Mononuclear cell (primary cell): ENCODE results near the gene PPP1R1A. TPM values are rescaled to one million over a fixed set of nuclear protein-coding genes. Genes with fewer than 3 reads are reported as not detected.

Source experiments
- H3K27me3 ChIP-seq: 2 replicates; pipeline ENCODE4 v1.6.0; 2011; ENCODE audit warnings: low read length, control low read depth; ENCODE audit not compliant: insufficient read depth
- H3K4me1 ChIP-seq: 2 replicates; pipeline ENCODE4 v1.5.1; 2011; ENCODE audit warnings: mild to moderate bottlenecking, low read length, control low read depth; ENCODE audit not compliant: insufficient read depth
- H3K4me3 ChIP-seq: 2 replicates; pipeline ENCODE4 v1.5.1; 2011; ENCODE audit warnings: mild to moderate bottlenecking, low read length, moderate library complexity
- H3K9me3 ChIP-seq: 2 replicates; pipeline ENCODE4 v1.5.1; 2011; ENCODE audit warnings: low read depth, mild to moderate bottlenecking, control low read depth, low read length
- total RNA-seq: library from RNA; depleted of rRNA; stranded (reverse); fragments of >200 nt; gene quantifications from one replicate; pipeline ENCODE4 v1.2.3, GENCODE V29; 2012

PPP1R1A gene
- total RNA-seq, 1 donor = not detected

DNA sequence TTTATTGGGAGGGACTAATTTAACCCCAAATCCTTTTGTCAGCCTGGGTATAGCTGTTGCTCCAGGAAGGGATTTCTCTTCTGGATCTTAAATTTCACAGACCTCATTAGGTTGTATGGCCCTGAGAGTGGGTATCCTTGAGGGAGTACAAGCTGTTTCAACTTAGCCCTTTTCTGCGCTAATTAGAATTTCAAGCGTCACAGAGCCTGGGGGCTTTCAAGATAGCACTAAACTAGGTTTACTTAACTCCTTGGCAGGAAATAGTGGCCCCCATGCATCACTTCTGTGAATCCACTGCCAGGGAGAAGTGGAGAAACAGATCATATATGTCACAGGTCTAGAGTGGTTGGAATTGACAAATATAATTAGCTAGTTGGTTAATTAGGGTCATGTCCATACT is 44.9 kb downstream of the PPP1R1A start:
- H3K9me3 ChIP-seq = no peaks in the 10 kb centered on the region
- no peaks in the 10 kb centered on the region for H3K4me1 ChIP-seq
- H3K27me3 ChIP-seq = no peaks in the 10 kb centered on the region
- no peak overlapping the region for H3K4me3 ChIP-seq

DNA sequence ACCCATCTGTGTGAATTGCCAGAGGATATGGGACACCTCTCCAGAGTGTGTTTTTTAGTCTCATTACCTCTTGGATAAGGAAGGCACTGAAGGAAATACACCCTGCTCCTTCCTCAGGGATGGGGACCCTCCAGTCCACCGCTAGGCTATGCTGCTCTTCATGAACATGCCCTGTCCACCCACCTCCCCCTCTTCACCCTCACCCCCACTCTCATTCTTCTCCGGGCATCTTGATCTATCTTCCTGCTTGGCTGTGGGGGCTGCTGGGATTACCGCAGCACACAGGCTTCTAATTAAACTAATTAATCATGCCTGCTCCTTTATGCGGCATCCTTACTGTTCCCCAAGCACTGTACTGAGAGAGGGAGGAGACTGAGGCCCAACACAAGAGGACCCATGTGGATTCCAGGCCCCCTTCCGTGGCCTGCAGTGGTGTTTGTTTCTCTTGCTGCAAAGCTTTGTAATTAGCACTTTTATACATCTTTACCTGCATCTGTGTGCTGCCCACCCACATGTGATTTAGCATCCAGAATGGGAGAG is 46.6 kb downstream of the PPP1R1A start:
- H3K4me1 ChIP-seq = no peaks in the 10 kb centered on the region
- H3K9me3 ChIP-seq = no peaks in the 10 kb centered on the region
- no peaks in the 10 kb centered on the region for H3K27me3 ChIP-seq
- no peak overlapping the region for H3K4me3 ChIP-seq

DNA sequence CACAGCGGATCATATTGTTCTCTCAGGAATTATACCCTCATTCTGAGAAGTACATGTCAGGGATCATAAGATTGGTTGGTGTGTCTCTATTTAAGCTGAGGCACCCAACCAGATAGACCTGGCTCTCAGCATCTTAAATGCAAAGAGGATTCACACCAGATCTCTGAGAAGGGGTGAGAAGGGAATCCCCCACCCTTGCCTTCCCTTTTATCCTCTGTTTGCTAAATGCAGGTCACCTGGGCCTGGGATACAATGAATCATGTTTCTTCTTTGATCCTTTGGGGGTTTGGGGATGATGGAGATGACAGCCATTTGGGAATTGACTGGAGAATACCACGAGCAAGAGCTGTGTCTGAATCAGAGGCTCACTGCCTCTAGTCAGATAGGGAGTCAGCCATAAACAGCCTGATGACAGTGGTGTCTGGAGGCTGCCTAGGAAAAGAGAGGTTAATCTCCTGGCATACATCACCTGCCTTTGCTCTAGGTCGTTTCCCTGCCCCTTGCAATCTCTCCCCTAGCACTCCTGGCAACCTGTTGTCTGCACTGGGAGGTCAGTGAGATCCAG is 50.2 kb downstream of the PPP1R1A start:
- Histone ChIP-seq H3K4me3 (no peak overlapping the region), H3K9me3 (no peaks in the 10 kb centered on the region), H3K4me1 (no peaks in the 10 kb centered on the region), H3K27me3 (no peaks in the 10 kb centered on the region)

DNA sequence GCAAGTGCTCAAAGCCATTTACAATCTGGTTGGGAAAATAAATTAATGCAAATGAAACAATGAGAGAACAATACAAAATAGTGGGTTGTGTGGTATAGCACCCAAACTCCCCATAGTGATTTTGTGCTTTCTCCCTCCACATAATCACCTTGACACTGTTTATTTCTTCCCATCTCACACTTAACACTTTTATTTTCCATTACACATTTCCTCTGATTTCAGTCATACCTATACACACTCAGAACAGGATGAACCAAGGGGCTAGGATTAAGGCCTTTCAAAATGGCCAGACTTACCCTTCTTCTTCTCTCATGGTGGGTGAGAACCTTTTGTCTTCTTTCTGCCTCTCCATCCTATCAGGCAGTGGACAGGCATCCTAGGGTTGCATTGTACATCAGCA is 53.0 kb downstream of the PPP1R1A start:
- Histone ChIP-seq H3K4me3 (no peak overlapping the region), H3K9me3 (no peaks in the 10 kb centered on the region), H3K27me3 (no peaks in the 10 kb centered on the region), H3K4me1 (no peaks in the 10 kb centered on the region)

DNA sequence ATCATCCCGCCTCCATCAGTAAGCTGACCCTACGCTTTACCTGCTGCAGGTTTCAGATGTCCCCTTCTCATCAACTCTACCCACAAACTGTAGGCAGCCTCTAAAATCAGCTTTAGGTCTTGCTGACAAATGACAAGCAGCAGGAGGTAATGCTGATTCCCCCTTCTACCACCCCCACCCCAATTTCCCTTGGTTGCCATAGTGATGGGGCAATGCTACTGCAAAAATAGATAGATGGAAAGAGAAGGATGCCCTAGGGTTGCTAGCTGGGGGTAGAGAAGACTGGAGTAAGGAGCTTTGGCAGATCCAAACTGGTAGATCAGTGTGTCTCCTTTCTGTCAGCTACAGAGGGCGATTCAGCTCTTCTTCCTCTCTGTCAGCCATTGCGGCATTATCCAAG is 58.9 kb downstream of the PPP1R1A start:
- Histone ChIP-seq H3K27me3 (no peaks in the 10 kb centered on the region), H3K9me3 (no peaks in the 10 kb centered on the region), H3K4me3 (no peak overlapping the region), H3K4me1 (no peaks in the 10 kb centered on the region)

Other genes starting within 250 kb of the PPP1R1A start
- gene GPR84, start 224.2 kb downstream of the PPP1R1A start, total RNA-seq = 49.4 TPM
- 30.4 TPM for gene ZNF385A, start 203.9 kb downstream of the PPP1R1A start, total RNA-seq
- 168 TPM for gene ITGA5, start 169.4 kb downstream of the PPP1R1A start, total RNA-seq
- 1.8 TPM for gene GTSF1, start 115.1 kb downstream of the PPP1R1A start, total RNA-seq
- 160 TPM for gene NCKAP1L, start 90.9 kb downstream of the PPP1R1A start, total RNA-seq
- 7.0 TPM for gene PDE1B, start 39.1 kb downstream of the PPP1R1A start, total RNA-seq
- not detected for gene LACRT, start 46.2 kb upstream of the PPP1R1A start, total RNA-seq
- not detected for gene DCD, start 59.7 kb upstream of the PPP1R1A start, total RNA-seq